Hepatocyte (in vitro differentiated cells): ENCODE measurements around the gene CORO6. TPM values are rescaled to one million over a fixed set of nuclear protein-coding genes. Genes with fewer than 3 reads are reported as not detected.
A peak's percentile ranks its signal among the peaks of the same experiment; 100 is the strongest.

ENCODE experiments used
- DNase-seq: peaks from one replicate; pipeline ENCODE4 v3.0.0-alpha.2; 2016; ENCODE audit warnings: low spot score
- H2AFZ ChIP-seq: fragments of 200-600 bp; sonication (generic); 2 replicates; pipeline ENCODE4 v1.6.0; 2016; ENCODE audit warnings: antibody characterized with exemption, mild to moderate bottlenecking
- H3K27ac ChIP-seq: fragments of 200-600 bp; sonication (generic); 2 replicates; pipeline ENCODE4 v1.5.1; 2016; ENCODE audit warnings: mild to moderate bottlenecking
- H3K27me3 ChIP-seq: fragments of 200-600 bp; sonication (generic); 2 replicates; pipeline ENCODE4 v1.6.1; 2016
- H3K36me3 ChIP-seq: fragments of 200-600 bp; sonication (generic); replicated peaks from 2 replicates; pipeline ENCODE4 v1.5.1; 2016; ENCODE audit warnings: low read depth; ENCODE audit not compliant: insufficient read depth
- H3K4me1 ChIP-seq: fragments of 200-600 bp; sonication (generic); 2 replicates; pipeline ENCODE4 v1.5.1; 2016; ENCODE audit warnings: mild to moderate bottlenecking, moderate library complexity; ENCODE audit not compliant: insufficient read depth
- H3K4me2 ChIP-seq: fragments of 200-600 bp; sonication (generic); 2 replicates; pipeline ENCODE4 v1.6.0; 2016
- H3K4me3 ChIP-seq: fragments of 200-600 bp; sonication (generic); 2 replicates; pipeline ENCODE4 v1.5.1; 2016; ENCODE audit warnings: mild to moderate bottlenecking
- H3K79me2 ChIP-seq: fragments of 200-600 bp; sonication (generic); 2 replicates; pipeline ENCODE4 v1.6.0; 2017; ENCODE audit warnings: mild to moderate bottlenecking
- H3K9me2 ChIP-seq: fragments of 200-600 bp; sonication (generic); replicated peaks from 2 replicates; pipeline ENCODE4 v1.6.0; 2017; ENCODE audit warnings: mild to moderate bottlenecking; ENCODE audit not compliant: insufficient read depth
- H3K9me3 ChIP-seq: fragments of 200-600 bp; sonication (generic); 2 replicates; pipeline ENCODE4 v1.5.1; 2016; ENCODE audit warnings: low read depth, mild to moderate bottlenecking
- H4K20me1 ChIP-seq: fragments of 200-600 bp; sonication (generic); 2 replicates; pipeline ENCODE4 v1.6.0; 2016; ENCODE audit warnings: mild to moderate bottlenecking; ENCODE audit not compliant: insufficient read depth, poor library complexity, severe bottlenecking
- EZH2 ChIP-seq: fragments of 200-600 bp; sonication (generic); IDR thresholded peaks from 2 replicates; pipeline ENCODE4 v1.6.1; 2016; ENCODE audit warnings: antibody characterized with exemption, mild to moderate bottlenecking, borderline replicate concordance
- EZH2phosphoT487 ChIP-seq: fragments of 200-600 bp; sonication (generic); IDR thresholded peaks from one replicate; pipeline ENCODE4 v1.6.1; 2018; ENCODE audit warnings: antibody characterized with exemption, mild to moderate bottlenecking, low read depth, moderate library complexity; ENCODE audit not compliant: unreplicated experiment, severe bottlenecking
- WGBS: methylation state at CpG from one replicate; pipeline ENCODE4 v1.1.6; 2016; ENCODE audit warnings: low lambda C conversion rate; ENCODE audit errors: missing lambda C conversion rate; 5-methylcytosine and 5-hydroxymethylcytosine counted together
- polyA plus RNA-seq: library from polyadenylated mRNA; unstranded; fragments of >200 nt; fragmentation: Nextera tagmentation; extraction: Ambion mirVana; gene quantifications from 2 replicates; pipeline ENCODE4 v1.2.1, GENCODE V29; 2016
- total RNA-seq: library from RNA; depleted of rRNA; stranded (reverse); fragments of >200 nt; gene quantifications from 2 replicates; pipeline ENCODE4 v1.2.3, GENCODE V29; 2014
- TF ChIP-seq, protein P1 (sequence below): fragments of 200-600 bp; sonication (generic); IDR thresholded peaks from 2 replicates; pipeline ENCODE4 v1.5.1; 2016; ENCODE audit warnings: antibody characterized with exemption, mild to moderate bottlenecking; ENCODE audit not compliant: poor library complexity

The CORO6 gene
- total and polyA plus RNA-seq, 2 experiments from 2014 or later: 0.83 to 1.9 TPM

DNA sequence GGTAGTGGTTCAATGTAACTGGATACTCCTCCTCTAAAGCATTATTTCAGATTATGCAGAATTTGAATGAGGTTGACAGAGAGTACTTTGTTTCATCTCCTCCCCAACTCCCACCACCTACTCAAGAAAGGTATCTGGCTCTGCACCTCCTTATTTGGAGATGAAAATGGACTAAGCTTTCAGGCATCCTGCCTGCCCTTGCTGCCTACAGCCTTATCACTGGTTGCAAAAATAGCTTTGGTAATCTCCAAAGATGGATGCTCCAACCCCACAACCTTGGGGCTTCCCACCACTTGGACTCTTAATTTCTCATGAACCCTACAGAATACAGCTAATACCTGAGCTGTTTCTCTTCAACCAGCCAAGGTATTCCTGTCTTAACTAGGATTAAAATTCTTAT is 45.3 kb upstream of the CORO6 start:
- H3K4me3 ChIP-seq: no peak overlapping the region
- no peaks in the 10 kb centered on the region for H3K9me3 ChIP-seq
- peaks cover 6% of the 10 kb centered on the region for H3K4me1 ChIP-seq
- no peak for TF ChIP-seq EZH2phosphoT487
- no peak for TF ChIP-seq EZH2
- TF ChIP-seq, protein P1, sequence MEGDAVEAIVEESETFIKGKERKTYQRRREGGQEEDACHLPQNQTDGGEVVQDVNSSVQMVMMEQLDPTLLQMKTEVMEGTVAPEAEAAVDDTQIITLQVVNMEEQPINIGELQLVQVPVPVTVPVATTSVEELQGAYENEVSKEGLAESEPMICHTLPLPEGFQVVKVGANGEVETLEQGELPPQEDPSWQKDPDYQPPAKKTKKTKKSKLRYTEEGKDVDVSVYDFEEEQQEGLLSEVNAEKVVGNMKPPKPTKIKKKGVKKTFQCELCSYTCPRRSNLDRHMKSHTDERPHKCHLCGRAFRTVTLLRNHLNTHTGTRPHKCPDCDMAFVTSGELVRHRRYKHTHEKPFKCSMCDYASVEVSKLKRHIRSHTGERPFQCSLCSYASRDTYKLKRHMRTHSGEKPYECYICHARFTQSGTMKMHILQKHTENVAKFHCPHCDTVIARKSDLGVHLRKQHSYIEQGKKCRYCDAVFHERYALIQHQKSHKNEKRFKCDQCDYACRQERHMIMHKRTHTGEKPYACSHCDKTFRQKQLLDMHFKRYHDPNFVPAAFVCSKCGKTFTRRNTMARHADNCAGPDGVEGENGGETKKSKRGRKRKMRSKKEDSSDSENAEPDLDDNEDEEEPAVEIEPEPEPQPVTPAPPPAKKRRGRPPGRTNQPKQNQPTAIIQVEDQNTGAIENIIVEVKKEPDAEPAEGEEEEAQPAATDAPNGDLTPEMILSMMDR: no peak
- DNase-seq: no peak
- no peaks in the 10 kb centered on the region for H3K79me2 ChIP-seq
- no peaks in the 10 kb centered on the region for H3K9me2 ChIP-seq
- H3K4me2 ChIP-seq: no peak overlapping the region
- no peaks in the 10 kb centered on the region for H4K20me1 ChIP-seq
- no peak overlapping the region for H3K27ac ChIP-seq
- no peaks in the 10 kb centered on the region for H3K36me3 ChIP-seq
- H2AFZ ChIP-seq: no peak overlapping the region
- H3K27me3 ChIP-seq: no peaks in the 10 kb centered on the region

DNA sequence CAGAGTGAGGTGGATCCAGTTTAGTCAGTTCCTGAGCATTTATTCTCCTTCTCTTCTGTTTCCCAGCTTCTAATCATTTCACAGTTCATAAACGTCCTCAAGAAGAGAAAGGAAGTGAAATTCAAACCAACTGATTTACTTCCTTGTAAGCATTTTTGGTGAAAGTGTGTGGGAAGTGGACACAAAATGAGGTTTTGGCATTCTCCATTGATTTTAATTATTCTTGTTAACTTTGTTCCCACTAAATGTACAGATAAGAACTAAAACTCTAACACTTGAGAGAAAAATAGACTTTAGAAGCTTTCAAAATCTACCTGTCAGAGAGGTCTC is 42.7 kb upstream of the CORO6 start:
- 27% methylated on average over 1 of the region's 1 CpG for WGBS
- H3K79me2 ChIP-seq: no peaks in the 10 kb centered on the region
- H3K4me2 ChIP-seq: peak overlapping the region; percentile 28
- no peaks in the 10 kb centered on the region for H3K9me2 ChIP-seq
- TF ChIP-seq EZH2phosphoT487: no peak
- TF ChIP-seq EZH2: no peak
- TF ChIP-seq, protein P1: no peak
- H3K4me3 ChIP-seq: no peak overlapping the region
- peaks cover 6% of the 10 kb centered on the region for H3K4me1 ChIP-seq
- H4K20me1 ChIP-seq: no peaks in the 10 kb centered on the region
- no peaks in the 10 kb centered on the region for H3K27me3 ChIP-seq
- no peaks in the 10 kb centered on the region for H3K36me3 ChIP-seq
- no peak for DNase-seq
- no peaks in the 10 kb centered on the region for H3K9me3 ChIP-seq
- no peak overlapping the region for H2AFZ ChIP-seq
- H3K27ac ChIP-seq: peak overlapping the region; percentile 79

DNA sequence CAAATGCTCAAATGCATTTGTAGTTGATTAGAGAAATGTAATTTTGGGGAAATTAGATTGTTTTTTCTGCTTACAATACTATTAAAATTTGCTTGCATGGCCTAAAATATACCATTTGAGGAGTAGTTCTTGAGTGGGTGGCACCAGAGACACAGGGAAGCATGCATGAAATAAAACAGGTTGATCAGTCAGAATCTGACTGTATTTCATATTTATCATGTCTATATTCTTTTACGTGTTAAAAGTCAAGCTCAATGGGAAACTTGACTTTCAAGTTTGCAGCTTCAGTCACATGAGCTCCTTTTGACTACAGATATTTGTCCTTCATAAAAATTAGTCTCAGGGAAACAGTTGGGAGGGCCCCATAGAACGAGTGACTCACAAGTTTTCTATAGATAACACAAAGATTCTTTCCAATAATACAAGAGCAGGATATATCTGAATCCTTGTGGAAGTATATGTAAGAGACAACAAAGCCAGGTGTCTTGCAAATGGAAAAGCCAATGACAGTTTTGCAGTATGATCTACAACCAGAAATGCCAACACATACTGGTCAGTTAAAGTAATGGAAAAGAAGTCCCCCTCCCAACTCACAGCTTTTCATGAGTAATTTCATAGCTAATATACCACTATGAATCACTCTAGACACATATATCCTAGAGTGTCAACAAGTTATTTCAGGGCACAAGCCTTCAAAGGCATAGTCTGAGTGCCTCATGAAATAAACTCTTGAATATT is 42.2 kb upstream of the CORO6 start:
- H4K20me1 ChIP-seq: no peaks in the 10 kb centered on the region
- 50% methylated on average over 2 of the region's 2 CpGs for WGBS
- H3K27me3 ChIP-seq: no peaks in the 10 kb centered on the region
- H3K4me2 ChIP-seq: peak overlapping the region; percentile 28
- H3K9me2 ChIP-seq: no peaks in the 10 kb centered on the region
- H3K4me1 ChIP-seq: peaks cover 6% of the 10 kb centered on the region
- no peak overlapping the region for H2AFZ ChIP-seq
- TF ChIP-seq EZH2phosphoT487 (no peak), EZH2 (no peak)
- TF ChIP-seq, protein P1: no peak
- no peaks in the 10 kb centered on the region for H3K79me2 ChIP-seq
- no peak overlapping the region for H3K4me3 ChIP-seq
- H3K36me3 ChIP-seq: no peaks in the 10 kb centered on the region
- DNase-seq: peak; percentile 55
- no peaks in the 10 kb centered on the region for H3K9me3 ChIP-seq
- H3K27ac ChIP-seq: peak overlapping the region; percentile 79
